Stomach (tissue), 19 donors: ENCODE data around the gene ZNF614. TPM values are rescaled to one million over a fixed set of nuclear protein-coding genes. Genes with fewer than 3 reads are reported as not detected.

Source experiments
- DNase-seq, 2 donors: peaks; one replicate each; pipeline versions ENCODE4 v3.0.0 to v3.0.0-alpha.2; 2013 to 2019
- H3K27ac ChIP-seq, 5 donors: fragments of 200-600 bp in 4 of 5; sonication (generic) in 4 of 5; one replicate each; pipeline ENCODE4 v1.5.1; 2013 to 2019; ENCODE audit warnings: mild to moderate bottlenecking in 1 of 5, moderate library complexity in 1 of 5
- H3K27me3 ChIP-seq, 3 donors: fragments of 200-600 bp; sonication (generic); one replicate each; pipeline ENCODE4 v1.5.1; 2017 to 2019; ENCODE audit warnings: mixed run types in 1 of 3
- H3K36me3 ChIP-seq, 4 donors: fragments of 200-600 bp; sonication (generic); 1 replicate in 3 of 4; 2 replicates in 1 of 4; pipeline ENCODE4 v1.5.1; 2016 to 2019
- H3K4me1 ChIP-seq, 4 donors: fragments of 200-600 bp; sonication (generic); one replicate each; pipeline ENCODE4 v1.5.1; 2016 to 2019
- H3K4me3 ChIP-seq, 4 donors: fragments of 200-600 bp; sonication (generic) in 3 of 4; one replicate each; pipeline ENCODE4 v1.5.1; 2016 to 2019; ENCODE audit warnings: mild to moderate bottlenecking in 1 of 4
- H3K9me3 ChIP-seq, 4 donors: fragments of 200-600 bp; sonication (generic); one replicate each; pipeline ENCODE4 v1.5.1; 2016 to 2019
- CTCF ChIP-seq, 7 experiments: fragments of 450-650 bp in 4 of 7; fragments of 200-600 bp in 3 of 7; sonication (generic) in 3 of 7; IDR thresholded peaks; one replicate each; pipeline ENCODE4 v1.5.1; 2016 to 2019; ENCODE audit warnings: antibody characterized with exemption in 7 of 7, control low read depth in 2 of 7, mild to moderate bottlenecking in 1 of 7
- EP300 ChIP-seq: sonication (generic); formaldehyde crosslinking; IDR thresholded peaks from one replicate; pipeline ENCODE4 v1.6.1; 2017; ENCODE audit warnings: antibody characterized with exemption
- POLR2A ChIP-seq, 4 donors: fragments of 450-650 bp; IDR thresholded peaks; one replicate each; pipeline ENCODE4 v1.6.1; 2016; ENCODE audit warnings: antibody characterized with exemption in 4 of 4, control low read depth in 2 of 4, mild to moderate bottlenecking in 1 of 4, moderate library complexity in 1 of 4
- POLR2AphosphoS5 ChIP-seq, 3 donors: sonication (generic); formaldehyde crosslinking; IDR thresholded peaks; one replicate each; pipeline ENCODE4 v1.6.1; 2016; ENCODE audit warnings: antibody characterized with exemption in 3 of 3
- WGBS, 5 donors: extraction: QIAGEN DNeasy Blood & Tissue Kit in 3 of 5; methylation state at CpG; one replicate each; pipeline versions ENCODE4 v1.1.5 to v1.1.7; 2013 to 2018; 5-methylcytosine and 5-hydroxymethylcytosine counted together
- intact Hi-C: fragments of 100-400 bp; cut with DNase I; formaldehyde crosslinking; loops from one replicate; pipeline ENCODE4 v1.15.1; 2023; ENCODE audit warnings: low total_unique reads
- long read RNA-seq, 10 donors: transcript quantifications; one replicate each; lab custom pipeline, GENCODE V29; 2026
- polyA plus RNA-seq, 3 donors: library from polyadenylated mRNA; stranded (reverse); fragments of 200-250 nt; gene quantifications; one replicate each; pipeline ENCODE4 v1.2.3, GENCODE V29; 2013
- total RNA-seq, 5 donors: library from RNA; depleted of rRNA; stranded (reverse); fragments of >200 nt; gene quantifications; one replicate each; pipeline versions ENCODE4 v1.1.0 to v1.2.3, GENCODE V29; 2014 to 2016
- donor health status: healthy with polysubstance abuse.
- donor health status: Bipolar disorder and iron deficiency.
- donor health status: healthy.

The ZNF614 gene
- total RNA-seq (10 to 100 TPM in 2 of 5 donors, 1 to 10 TPM in 2, not detected in 1; 3.8 to 15.2 (median 8.7) TPM), polyA plus RNA-seq (1 to 10 TPM; 1.9 to 2.9 (median 2.0) TPM)
- long read RNA-seq, donor 1, full-length matches to known transcripts = 1 of 1 reads
- long read RNA-seq, donor 1, partial matches to known transcripts = 0 of 1 reads
- long read RNA-seq, donor 1, other reads (novel, unspliced or antisense) = 0 of 1 reads
- long read RNA-seq, donor 2, full-length matches to known transcripts = 1 of 1 reads
- long read RNA-seq, donor 2, partial matches to known transcripts = 0 of 1 reads
- long read RNA-seq, donor 2, other reads (novel, unspliced or antisense) = 0 of 1 reads
- long read RNA-seq, donor 3, full-length matches to known transcripts = 1 of 1 reads
- long read RNA-seq, donor 3, partial matches to known transcripts = 0 of 1 reads
- long read RNA-seq, donor 3, other reads (novel, unspliced or antisense) = 0 of 1 reads
- long read RNA-seq, donor 4 = 0 reads
- long read RNA-seq, donor 5, full-length matches to known transcripts = 5 of 5 reads
- long read RNA-seq, donor 5, partial matches to known transcripts = 0 of 5 reads
- long read RNA-seq, donor 5, other reads (novel, unspliced or antisense) = 0 of 5 reads
- long read RNA-seq, donor 6, full-length matches to known transcripts = 5 of 5 reads
- long read RNA-seq, donor 6, partial matches to known transcripts = 0 of 5 reads
- long read RNA-seq, donor 6, other reads (novel, unspliced or antisense) = 0 of 5 reads
- long read RNA-seq, donor 7, full-length matches to known transcripts = 3 of 3 reads
- long read RNA-seq, donor 7, partial matches to known transcripts = 0 of 3 reads
- long read RNA-seq, donor 7, other reads (novel, unspliced or antisense) = 0 of 3 reads
- long read RNA-seq, donor 8, full-length matches to known transcripts = 2 of 2 reads
- long read RNA-seq, donor 8, partial matches to known transcripts = 0 of 2 reads
- long read RNA-seq, donor 8, other reads (novel, unspliced or antisense) = 0 of 2 reads
- long read RNA-seq, donor 9, full-length matches to known transcripts = 2 of 2 reads
- long read RNA-seq, donor 9, partial matches to known transcripts = 0 of 2 reads
- long read RNA-seq, donor 9, other reads (novel, unspliced or antisense) = 0 of 2 reads
- long read RNA-seq, donor 10 = 0 reads

- Histone ChIP-seq H3K9me3 (peaks cover 14 to 73% (median 59%) of the 10 kb centered on the region in 4 donors), H3K27me3 (no peaks in the 10 kb centered on the region), H3K4me3 (peak within 1 kb of the TSS; percentile 69 to 78 (median 73)), H3K4me1 (peaks cover 0 to 22% (median 14%) of the 10 kb centered on the region in 4 donors), H3K27ac (peak within 1 kb of the TSS; percentile 85 to 93 (median 91)), H3K36me3 (peaks cover 23 to 45% (median 35%) of the 10 kb centered on the region in 4 donors)
- TF ChIP-seq POLR2A (IDR thresholded peaks at IDR 0.05) (no peak), POLR2AphosphoS5 (IDR thresholded peaks at IDR 0.05) (peak; percentile 70 to 90 (median 76))
- intact Hi-C loops = no loop called here
- 1% methylated on average over 39 to 53 of the region's 53 CpGs for WGBS, 5 donors
- peak; percentile 87 to 97 for DNase-seq
Measured at GRCh38 chr19:52028027-52028779, at the start of gene ZNF614. TSS of gene ZNF614 (minus strand) at chr19:52028379. CDS start at chr19:52025745, 2,634 bp downstream.

DNA sequence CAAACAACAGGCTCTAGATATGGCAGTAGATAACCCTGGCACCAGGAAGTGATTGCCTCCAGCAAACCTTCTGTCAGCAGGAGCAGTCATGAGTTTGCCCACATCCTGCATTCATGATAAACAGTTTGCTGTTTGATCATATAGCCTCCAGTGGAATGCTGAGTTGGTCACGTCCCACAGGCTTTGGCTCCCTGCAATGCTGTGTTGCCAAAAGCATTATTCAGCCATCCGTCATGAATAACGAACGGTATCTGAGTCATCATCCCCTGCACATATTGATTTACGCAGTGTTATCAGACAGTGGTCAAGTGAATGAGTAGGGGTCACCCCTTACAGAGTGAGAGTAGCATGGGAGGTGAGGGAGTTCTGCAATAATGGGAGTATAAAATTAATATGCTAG, 42.3 kb upstream of the ZNF614 start:
- 95 to 97% (median 96%) methylated on average over 5 of the region's 5 CpGs for WGBS, 5 donors
- Histone ChIP-seq H3K27ac (no peak overlapping the region), H3K4me3 (no peak overlapping the region), H3K9me3 (peaks cover 54 to 100% (median 92%) of the 10 kb centered on the region in 4 donors), H3K36me3 (peaks cover 81 to 100% (median 100%) of the 10 kb centered on the region in 4 donors), H3K4me1 (no peaks in the 10 kb centered on the region), H3K27me3 (no peaks in the 10 kb centered on the region)
- intact Hi-C loops = no loop called here
- no peak for DNase-seq
- TF ChIP-seq EP300 (no peak), POLR2A (IDR thresholded peaks at IDR 0.05) (no peak), CTCF (IDR thresholded peaks at IDR 0.05) (no peak), POLR2AphosphoS5 (IDR thresholded peaks at IDR 0.05) (no peak)

DNA sequence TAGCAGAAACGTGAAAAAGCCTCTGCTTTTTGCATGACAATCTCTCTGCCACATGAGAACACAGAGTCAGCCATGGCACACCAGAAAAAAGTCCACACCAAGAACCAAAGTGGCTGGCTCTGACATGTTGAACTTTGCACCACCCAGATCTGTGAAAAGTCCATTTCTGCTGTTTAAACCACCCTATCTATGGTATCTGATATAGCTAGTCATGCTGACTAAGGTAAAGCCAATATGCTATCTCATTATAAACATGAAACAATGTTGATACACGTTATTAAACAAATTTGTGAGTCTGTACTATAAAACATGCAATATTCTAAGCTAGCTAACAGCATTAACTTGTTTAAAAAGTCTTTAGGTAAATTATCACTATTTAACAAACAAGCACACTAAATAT, 41.5 kb upstream of the ZNF614 start:
- DNase-seq = no peak
- no peaks in the 10 kb centered on the region for H3K27me3 ChIP-seq
- intact Hi-C loops = no loop called here
- WGBS, 5 donors = 68 to 85% (median 77%) methylated on average over 2 of the region's 2 CpGs
- H3K27ac ChIP-seq = no peak overlapping the region
- peaks cover 61 to 100% (median 95%) of the 10 kb centered on the region in 4 donors for H3K9me3 ChIP-seq
- no peak overlapping the region for H3K4me3 ChIP-seq
- no peak for TF ChIP-seq CTCF (IDR thresholded peaks at IDR 0.05)
- TF ChIP-seq EP300 = no peak
- TF ChIP-seq POLR2A (IDR thresholded peaks at IDR 0.05) = no peak
- no peak for TF ChIP-seq POLR2AphosphoS5 (IDR thresholded peaks at IDR 0.05)
- H3K36me3 ChIP-seq = peaks cover 75 to 100% (median 99%) of the 10 kb centered on the region in 4 donors
- H3K4me1 ChIP-seq = no peaks in the 10 kb centered on the region

GRCh38 chr19:52066258-52066863, 38.2 kb upstream of the ZNF614 start:
- Histone ChIP-seq H3K4me3 (no peak overlapping the region), H3K27me3 (no peaks in the 10 kb centered on the region), H3K9me3 (peaks cover 86 to 100% (median 95%) of the 10 kb centered on the region in 4 donors), H3K27ac (no peak overlapping the region), H3K4me1 (no peaks in the 10 kb centered on the region), H3K36me3 (peaks cover 56 to 100% (median 93%) of the 10 kb centered on the region in 4 donors)
- intact Hi-C loops = no loop called here
- 96 to 99% (median 97%) methylated on average over 6 of the region's 6 CpGs for whole genome bisulfite sequencing, 5 donors
- DNase-seq = no peak
- TF ChIP-seq POLR2AphosphoS5 (IDR thresholded peaks at IDR 0.05) (no peak), POLR2A (IDR thresholded peaks at IDR 0.05) (no peak), EP300 (no peak), CTCF (IDR thresholded peaks at IDR 0.05) (no peak)
